AG09319 (cell line): Measurements from ENCODE around the gene LRRC2.
"Not testable (repeated sequence)": the region's sequence is repeated elsewhere in the genome, so short reads cannot be mapped to it uniquely, and the experiment has no call there.

Source experiments
- DNase-seq: peaks from one replicate; pipeline ENCODE4 v3.0.0-alpha.2; 2010; ENCODE audit warnings: low read depth; ENCODE audit errors: extremely low read depth
- CTCF ChIP-seq: IDR thresholded peaks from 2 replicates; pipeline ENCODE4 v1.5.1; 2011; ENCODE audit warnings: low read depth, mild to moderate bottlenecking, inconsistent platforms, low read length, moderate library complexity

The LRRC2 gene

DNA sequence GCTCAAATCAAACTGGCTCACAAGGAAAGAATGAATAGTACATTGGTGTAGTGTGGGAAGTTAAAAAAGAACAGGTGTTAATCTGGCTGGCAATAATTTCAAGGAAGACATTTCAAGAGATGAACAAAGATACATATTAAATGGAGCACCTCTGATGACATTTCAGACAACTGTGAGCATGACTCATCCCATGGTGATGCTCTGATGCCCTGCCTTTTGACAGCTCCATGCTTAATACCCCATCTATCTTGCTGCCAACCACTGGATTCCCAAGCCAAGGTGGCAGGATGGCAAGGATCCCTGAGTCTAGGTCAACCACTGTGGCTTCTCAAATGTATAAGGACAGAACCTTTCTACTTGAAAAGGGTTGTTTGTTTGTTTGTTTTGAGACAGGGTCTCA is 29.3 kb downstream of the LRRC2 start:
- DNase-seq, result no peak
- no peak for TF ChIP-seq CTCF

DNA sequence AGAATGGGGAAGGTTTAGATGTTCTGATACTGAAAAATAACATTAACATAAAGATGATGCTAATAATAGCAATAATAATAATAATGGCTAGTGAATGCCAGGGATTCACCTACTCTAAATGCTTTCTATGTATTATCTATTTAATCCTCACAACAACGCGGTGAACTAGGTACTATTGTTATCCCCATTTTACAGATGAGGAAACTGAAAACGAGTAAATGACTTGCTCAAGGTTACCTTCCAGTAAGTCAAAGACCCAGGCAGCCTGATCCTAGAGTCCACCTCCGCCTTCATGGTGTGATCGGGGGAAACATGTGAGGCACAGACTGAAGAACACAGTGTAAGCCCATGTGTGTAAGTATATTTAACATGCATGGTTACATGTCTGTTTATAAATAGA is 30.4 kb downstream of the LRRC2 start:
- TF ChIP-seq CTCF, result no peak
- DNase-seq, result no peak

DNA sequence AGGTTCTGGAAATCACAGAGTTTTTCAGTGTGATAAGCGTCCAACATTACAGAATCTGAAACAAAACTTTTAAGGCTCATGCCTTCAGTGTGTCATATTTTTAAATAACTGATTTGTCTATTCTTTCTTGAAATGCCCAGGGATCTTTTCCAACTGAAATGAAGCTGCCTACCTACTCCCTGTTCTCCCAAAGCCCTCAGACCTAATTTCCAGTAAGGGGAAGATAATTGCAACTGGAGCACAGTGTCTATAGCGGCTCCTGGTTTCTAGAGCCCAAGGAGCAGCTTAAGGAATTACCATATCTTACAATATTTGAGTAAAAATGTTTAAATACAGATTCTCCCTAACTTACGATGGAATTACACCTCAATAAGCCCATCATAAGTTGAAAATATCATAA is 33.0 kb downstream of the LRRC2 start:
- no peak for DNase-seq
- TF ChIP-seq CTCF, result no peak

GRCh38 chr3:46527239-46527638 is 38.9 kb downstream of the LRRC2 start:
- no peak for DNase-seq
- TF ChIP-seq CTCF, result no peak

- TF ChIP-seq CTCF, result no peak
- no peak for DNase-seq
Measured at GRCh38 chr3:46524832-46525231, 41.3 kb downstream of the LRRC2 start.

GRCh38 chr3:46524008-46524407 is 42.1 kb downstream of the LRRC2 start:
- TF ChIP-seq CTCF, result no peak
- DNase-seq, result no peak

DNA sequence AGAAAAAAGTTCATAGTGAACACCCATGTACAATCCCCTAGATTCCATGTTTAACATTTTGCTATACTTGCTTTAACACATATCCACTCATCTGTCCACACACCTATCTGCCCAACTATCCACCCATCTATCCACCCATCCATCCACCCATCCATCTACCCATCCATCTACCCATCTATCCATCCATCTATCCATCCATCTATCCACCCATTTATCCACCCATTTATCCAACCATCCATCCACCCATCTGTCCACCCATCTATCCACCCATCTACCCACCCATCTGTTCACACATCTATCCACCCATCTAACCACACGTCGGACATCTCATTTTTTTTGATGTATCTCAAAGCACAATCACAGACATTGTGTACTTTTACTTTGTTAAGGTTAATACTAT is 42.5 kb downstream of the LRRC2 start:
- DNase-seq, result no peak

DNA sequence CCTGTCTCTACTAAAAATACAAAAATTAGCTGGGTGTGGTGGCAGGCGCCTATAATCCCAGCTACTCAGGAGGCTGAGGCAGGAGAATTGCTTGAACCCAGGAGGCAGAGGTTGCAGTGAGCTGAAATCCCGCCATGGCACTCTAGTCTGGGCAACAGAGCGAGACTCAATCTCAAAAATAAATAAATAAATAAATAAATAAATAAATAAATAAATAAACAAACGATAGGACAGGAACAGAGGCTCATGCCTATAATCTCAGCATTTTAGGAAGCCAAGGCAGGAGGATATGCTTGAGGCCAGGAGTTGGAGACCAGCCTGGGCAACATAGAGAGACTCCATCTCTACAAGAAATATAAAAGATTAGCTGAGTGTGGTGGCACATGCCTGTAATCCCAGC is 43.9 kb downstream of the LRRC2 start:
- not testable (repeated sequence) for DNase-seq

More for the DNA sequence above, 42.5 kb downstream of the LRRC2 start:
- no peak for TF ChIP-seq CTCF
